CD4-positive, alpha-beta T cell treated with Interleukin-6 at 100 ng/mL for 8 hours (primary cell): ENCODE measurements around the gene VPS13D.
"Not testable (repeated sequence)": the region's sequence is repeated elsewhere in the genome, so short reads cannot be mapped to it uniquely, and the experiment has no call there.

Experiments used
- DNase-seq: peaks from one replicate; pipeline ENCODE4 v3.0.0-alpha.2; 2020; ENCODE audit warnings: mixed read lengths, low spot score

Gene VPS13D

DNA sequence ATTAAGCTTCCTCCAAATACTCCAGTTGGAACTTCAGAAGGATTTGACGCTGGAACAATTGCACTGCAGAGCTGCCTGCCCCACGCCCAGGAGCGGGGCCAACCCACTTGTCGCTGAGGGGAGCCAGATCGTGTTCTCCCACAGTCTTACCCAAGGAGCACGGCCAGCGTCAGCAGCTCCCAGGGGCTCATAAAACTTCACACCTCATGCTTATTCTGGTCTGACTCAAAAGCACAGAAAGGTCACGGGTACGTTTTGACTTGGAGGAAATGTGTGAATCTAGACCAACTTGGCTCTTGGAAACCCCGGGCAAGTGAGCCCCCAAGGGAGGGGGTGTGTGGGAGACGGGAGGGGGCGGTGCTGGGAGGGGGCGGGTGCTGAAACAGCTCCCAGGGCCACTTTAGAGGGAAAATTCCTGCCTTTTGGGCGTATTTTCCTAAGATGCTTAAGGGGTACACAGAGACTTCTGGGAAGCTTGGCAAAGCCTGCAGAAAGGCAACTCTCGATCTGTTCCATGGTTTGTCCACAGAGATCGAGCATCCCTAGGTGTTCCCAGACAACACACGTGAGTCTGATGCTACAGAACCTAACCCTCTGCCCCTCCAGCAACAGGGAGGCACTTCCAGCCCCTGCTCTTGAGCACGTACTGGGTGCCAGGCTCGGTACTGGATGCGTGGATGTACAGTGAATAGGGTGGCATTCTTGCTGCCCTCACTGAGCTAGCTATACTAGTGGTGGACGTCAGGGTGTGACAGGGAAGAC is 289.3 kb downstream of the VPS13D start:
- DNase-seq, result no peak

DNA sequence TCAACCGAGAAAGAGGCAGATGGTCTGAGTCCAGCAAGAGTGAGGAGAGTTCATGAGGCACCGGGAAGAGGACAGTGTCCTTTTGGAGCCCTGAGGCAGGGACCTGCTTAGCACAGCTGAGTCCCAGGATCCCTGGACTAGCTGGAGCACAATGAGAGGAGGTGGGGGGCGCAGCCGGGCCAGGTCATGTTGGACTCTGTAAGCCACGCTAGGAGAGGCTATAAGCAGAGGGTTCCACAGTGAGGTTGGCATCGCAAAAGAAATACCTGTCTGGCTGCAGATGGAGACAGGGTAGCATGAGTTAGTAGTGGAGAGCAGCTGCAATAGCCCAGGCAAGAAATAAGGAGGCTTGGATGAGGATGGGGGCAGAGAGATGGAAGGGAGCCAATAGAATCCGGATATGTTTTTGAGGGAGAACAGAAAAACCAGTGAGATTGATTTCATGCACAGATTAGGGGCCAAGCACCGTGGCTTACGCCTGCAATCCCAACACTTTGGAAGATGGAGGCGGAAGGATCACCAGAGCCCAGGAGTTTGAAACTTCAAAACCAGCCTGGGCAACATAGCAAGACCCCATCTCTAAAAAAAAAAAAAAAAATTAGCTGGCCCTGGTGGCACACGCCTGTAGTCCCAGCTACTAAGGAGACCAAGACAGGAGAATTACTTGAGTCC is 290.0 kb downstream of the VPS13D start:
- DNase-seq, result no peak

DNA sequence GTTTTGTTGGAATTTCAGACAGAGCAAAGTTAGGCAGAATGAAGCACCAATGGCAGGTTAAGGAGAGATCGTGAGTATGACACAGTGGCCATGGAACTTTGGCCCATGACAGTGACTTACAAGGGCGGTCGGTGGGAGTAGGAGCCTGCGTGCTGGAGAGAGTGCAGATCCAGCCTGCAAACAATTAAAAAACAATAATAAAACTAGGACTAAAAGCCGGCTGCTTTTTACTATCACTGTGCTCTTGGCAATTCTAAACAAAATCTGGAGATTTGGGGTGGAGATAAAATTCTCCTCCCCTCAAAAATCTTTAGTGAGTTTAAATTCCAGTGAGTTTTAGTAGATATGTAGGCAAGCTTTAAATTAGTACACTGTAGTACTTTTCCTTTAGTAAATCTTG is 291.3 kb downstream of the VPS13D start:
- DNase-seq, result no peak

DNA sequence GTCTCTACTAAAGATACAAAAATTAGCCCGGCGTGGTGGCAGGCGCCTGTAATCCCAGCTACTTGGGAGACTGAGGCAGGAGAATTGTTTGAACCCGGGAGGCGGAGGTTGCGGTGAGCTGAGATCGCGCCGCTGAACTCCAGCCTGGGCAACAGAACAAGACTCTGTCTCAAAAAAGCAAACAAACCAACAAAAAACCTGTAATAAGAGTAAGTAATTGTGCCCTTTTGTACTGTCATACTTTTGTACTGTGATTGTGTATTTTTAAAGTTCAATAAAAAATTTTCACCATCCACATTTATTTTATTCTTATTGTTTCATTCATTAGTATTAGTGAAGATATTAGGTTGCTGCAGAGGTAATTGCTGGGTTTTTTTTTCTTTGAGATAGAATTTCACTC is 292.9 kb downstream of the VPS13D start:
- DNase-seq, result not testable (repeated sequence)

DNA sequence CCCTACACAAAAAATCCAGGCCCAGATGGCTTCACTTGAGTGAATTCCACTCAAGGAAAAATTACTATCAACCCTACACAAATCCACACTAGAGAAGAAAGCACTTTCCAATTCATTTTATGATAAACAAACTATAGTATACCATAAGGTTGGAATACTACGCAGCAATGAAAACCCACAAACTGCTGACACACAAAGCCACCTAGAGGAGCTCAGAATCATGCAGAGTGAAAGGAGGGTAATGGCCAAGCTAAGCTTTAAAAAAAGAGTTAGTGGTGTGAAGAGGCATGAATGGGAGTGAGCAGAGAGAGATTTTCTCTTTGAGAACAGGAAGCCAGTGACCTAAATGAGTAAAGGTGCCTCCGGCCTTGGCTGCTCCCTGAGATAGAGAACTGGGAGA is 294.4 kb downstream of the VPS13D start:
- DNase-seq, result no peak

DNA sequence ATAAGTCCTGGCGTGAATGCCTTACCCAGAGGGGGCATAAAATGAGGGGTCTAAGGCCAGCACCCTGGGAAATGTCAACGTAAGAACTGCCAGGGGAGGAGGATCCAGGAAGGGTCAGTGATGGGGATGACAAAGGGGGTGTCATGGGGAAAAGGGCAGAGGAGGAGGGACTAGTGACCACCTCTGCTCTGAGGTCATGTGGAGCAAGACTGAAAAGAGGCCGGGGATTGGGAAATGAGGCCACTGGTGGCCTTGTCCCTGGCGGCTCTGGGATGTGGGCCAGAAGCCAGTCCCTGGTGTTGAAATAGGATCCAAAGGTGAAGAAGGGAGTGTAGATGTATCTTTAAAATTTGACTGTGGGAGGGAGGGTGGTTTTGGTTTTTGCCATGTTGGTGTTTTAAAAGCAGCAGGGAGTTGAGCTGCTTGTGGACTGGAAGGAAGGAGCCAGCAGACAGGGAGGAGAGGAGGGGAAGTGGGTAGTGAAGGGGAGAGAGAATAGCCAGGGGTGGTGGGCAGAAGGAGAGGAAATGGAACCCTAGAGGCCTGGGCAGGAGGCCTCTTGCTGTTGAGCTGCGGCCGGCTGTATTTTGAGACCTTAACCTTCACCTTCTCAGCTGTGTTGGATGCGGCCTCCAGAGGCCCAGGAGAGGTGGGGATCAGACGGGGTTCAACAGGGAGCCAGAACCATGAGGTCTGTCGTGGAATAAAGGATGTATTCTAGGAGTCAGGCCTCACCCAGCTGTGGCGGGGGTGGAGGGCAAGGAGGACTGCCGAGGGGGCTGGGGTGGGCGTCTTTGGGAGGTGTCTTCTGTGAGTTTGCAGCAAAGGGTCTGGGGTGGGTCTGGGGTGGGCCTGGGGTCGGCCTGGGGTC is 295.7 kb downstream of the VPS13D start:
- no peak for DNase-seq

DNA sequence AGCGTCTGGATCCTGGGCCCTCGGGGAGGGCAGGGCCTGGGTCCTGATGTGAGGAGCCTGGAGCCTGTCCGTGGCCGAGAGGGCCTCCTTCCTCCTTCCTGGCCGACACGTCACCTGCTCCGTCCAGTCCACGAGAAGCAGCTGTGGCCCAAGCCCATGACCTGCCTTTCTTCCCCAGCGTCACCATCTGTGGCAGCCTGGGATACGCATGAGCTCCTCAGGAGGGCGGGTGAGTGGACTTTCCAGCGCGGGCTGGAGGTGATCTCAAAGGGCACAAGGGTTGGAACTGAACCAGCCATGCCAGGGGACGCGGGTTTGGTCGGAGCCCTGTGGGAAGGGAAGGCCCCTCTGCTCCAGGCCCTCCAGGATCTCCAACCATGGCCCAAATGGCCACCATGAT is 297.7 kb downstream of the VPS13D start:
- DNase-seq, result no peak

DNA sequence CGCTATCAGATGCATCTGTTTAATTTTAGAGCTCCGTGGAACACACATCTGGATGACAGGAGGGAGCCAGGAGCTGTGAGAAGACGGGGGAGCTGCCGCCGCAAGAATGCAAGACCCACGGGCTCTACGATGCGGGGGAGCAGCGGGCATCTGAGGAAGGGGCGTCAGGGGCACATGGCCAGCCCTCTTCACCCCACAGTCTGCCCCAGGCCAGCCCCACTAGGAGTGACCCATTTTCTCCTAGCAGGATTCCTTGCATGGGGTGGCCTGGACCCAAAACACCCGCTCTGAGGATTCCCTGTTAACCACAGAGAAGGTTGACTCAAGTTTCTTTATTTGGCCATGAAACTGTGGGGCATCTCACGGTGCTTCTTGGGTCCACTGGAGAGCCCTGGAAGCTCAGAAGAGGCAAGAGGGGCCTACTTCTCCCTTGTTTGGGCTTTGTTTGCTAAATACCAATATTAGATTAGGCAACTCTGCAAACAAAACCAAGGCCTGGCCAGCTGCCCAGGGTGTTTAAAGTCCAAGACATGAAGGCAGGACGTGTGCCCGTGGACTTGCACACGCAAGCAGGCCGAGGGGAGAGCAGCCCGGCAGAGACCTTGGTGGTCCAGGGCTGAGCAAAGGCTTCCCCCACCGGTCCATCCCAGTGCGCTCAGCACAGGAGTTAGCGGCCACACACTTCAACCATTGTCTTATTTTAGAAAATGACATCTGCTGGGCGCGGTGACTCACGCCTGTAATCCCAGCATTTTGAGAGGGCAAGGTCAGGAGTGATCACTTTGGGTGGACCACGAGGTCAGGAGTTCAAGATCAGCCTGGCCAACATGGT is 298.4 kb downstream of the VPS13D start:
- DNase-seq, result no peak

DNA sequence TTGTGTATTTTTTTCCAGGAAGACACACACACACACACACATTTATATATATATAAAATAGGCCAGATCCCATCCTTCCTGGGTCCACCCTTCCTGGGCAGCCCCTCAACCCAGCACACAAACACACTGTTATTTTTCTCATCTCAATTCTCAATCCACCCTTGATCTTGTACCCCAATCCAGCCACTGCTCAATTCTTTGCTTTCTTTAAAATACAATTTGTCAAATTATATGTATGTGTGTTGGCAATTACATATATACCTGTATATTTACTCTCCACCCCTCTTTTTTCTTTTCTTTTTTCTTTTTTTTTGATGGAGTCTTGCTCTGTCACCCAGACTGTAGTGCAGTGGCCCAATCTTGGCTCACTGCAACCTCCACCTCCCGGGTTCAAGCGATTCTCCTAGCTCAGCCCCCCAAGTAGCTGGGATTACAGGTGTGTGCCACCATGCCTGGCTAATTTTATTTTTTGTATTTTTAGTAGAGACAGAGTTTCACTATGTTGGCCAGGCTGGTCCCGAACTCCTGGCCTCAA is 299.9 kb downstream of the VPS13D start:
- no peak for DNase-seq

DNA sequence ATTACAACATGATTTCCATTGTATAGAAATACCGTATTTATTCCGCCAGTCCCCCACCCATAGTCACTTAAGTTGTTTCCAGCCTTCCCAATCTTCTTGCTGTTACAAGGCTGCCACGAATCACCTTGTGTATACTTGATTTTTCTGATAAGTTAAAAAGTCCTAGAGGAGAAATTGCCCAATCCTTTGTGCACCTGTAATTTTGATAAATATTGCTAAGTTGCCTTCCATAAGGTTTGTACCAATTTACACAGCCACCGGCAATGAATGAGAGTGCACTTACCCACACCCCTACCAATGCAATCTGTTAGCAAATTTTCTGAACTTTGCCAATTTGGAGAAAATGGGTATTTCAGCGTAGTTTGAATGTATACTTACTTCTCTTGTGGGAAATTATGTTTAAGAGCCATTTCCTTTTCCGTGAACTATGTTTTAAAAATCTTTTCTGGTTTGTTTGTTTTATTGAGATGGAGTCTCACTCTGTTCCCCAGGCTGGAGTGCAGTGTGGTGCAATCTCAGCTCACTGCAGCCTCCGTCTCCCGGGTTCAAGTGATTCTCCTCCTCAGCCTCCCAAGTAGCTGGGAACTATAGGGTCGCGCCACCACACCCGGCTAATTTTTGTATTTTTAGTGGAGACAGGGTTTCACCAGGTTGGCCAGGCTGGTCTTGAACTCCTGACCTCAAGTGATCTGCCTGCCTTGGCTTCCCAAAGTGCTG is 300.8 kb downstream of the VPS13D start:
- DNase-seq, result no peak

DNA sequence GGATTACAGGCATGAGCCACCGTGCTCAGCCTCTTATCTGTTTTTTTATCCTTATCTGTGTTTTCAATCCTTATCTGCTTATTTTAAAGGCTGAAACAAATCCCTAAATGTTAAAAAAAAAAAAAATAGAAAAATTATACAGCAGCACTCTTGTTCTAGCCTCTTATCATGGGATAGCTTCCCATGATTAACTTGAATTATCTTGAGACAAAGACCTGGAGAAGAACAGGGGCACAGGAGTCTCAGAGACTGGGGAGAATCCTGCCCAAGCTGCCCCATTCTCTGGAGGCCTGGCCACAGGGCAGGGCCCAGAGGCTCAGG is 301.3 kb downstream of the VPS13D start:
- DNase-seq, result no peak

DNA sequence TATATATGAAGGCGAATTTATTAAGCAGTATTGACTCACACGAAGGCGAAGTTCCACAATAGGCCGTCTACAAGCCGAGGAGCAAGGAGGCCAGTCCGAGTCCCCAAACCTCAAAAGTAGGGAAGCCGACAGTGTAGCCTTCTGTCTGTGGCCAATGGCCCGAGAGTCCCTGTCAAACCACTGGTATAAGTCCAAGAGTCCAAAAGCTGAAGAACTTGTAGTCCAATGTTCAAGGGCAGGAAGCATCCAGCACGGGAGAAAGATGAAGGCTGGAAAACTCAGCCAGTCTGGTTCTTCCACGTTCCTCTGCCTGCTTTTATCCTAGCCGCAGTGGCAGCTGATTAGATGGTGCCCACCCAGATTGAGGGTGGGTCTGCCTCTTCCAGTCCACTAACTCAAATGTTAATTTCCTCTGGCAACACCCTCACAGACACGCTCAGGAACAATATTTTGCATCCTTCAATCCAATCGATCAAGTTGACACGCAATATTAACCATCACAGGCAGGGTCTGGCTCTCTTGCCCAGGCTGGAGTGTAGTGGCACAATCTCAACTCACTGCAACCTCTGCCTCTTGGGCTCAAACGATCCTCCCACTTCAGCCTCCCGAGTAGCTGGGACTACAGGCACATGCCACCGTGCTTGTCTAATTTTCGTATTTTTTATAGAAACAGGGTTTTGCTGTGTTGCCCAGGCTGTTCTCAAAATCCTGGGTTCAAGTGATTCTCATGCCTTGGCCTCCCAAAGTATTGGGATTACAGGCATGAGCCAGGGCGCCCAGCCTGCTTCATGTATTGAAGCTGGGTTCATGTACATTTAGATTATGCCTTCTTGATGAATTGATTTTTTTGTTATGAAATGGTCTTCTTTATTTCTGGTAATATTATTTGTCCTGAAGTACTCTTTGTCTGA is 302.8 kb downstream of the VPS13D start:
- DNase-seq, result no peak

DNA sequence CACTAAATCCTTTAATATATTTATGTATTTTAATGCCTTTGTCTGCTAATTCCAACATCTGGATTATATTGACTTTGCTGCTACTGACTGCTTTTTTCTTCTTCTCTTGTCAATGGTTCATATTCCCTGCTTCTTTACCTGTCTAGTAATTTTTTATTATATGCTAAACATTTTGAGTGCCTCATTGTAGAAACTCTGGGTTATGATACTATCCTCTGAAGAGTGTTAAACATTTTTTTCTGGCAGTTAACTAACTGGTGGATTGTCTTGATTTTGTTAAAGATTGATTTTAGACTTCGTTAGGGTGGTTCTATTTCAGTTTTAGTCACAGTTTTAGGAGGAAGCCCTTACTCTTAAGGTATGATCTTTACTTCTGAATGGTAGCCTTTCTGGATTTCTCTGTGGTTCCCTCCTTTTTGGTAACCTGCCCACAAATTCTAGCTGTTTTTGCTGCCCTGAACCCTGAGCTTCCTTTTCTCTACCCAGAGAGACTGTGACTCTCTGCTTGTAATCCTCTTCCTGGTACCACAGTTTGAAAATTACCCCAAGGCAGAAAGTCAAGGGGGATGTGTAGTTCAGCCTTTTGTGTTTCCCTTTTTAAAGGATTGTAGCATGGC is 306.3 kb downstream of the VPS13D start:
- DNase-seq, result no peak

DNA sequence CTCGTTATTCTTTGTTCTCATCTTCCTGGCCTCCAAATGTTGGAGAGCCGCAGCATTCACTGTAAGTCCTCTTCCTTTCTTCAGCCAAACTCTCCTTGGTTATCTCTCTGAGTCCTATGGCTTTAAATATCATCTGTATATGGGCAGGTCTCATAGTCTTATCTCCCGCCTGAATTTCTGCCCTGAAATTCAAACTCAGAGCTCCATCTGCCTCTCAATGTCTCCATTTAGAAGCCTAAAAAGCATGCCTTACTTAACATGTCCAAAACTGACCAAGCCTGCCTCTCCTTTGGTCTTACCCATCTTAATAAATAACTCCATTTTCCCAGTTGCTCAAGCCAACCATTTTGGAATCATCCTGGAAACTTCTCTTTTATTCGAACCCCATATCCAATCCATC is 307.5 kb downstream of the VPS13D start:
- no peak for DNase-seq

DNA sequence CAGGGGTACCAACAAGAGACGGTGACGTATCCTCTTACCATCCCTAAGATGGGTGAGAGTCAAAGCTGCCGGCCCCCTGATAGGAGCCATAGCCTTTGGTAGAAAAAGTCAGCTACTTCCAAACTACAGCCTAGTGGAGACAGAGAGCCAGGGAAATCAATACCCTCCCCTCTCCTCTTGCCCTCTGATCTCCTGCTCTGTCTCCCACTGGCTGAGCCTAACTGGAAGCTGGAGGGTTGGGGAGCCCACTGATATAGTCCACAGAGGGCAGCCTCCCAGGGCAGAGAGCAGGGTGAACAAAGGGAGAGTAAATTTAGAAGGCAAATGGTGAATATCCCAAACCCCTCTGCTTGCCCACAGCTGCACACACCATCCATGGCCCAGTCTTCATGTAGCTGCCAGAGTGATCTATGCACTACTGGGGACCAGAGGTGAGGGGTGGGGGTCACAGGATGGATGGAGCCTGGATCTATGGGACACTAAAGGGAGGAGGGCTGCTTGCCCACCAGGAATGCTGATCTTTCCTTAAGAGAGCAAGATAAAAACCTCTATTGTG is 308.2 kb downstream of the VPS13D start:
- no peak for DNase-seq

DNA sequence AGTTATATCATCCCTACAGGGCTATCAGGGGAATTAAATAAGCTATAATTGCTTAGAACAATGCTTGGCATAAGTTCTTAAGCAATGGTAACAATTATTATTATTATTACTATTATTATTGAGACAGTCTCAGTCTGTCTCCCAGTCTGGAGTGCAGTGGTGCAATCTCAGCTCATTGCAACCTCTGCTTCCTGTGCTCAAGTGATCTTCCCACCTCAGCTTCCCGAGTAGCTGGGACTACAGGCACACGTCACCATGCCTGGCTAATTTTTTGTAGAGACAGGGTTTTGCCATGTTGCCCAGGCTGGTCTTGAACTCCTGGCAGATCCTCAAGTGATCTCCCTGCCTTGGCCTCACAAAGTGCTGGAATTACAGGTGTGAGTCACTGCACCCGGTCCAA is 308.7 kb downstream of the VPS13D start:
- DNase-seq, result not testable (repeated sequence)

DNA sequence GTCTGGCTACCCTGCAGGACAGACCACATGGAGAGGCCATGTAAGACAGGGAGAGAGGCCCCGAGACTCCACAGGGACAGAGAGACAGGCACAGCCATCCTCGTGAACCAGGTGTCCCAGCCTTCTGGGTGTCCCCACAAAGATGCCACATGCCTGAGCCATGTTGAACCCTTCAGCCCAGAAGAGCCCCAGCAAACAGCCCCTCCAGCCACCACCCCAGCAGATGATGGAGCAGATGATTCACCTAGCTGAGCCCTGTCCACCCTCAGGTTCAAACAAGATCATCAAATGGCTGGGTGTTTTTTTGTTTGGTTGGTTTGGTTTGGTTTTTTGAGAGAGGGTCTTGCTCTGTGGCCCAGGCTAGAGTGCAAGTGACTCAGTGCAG is 309.5 kb downstream of the VPS13D start:
- no peak for DNase-seq

DNA sequence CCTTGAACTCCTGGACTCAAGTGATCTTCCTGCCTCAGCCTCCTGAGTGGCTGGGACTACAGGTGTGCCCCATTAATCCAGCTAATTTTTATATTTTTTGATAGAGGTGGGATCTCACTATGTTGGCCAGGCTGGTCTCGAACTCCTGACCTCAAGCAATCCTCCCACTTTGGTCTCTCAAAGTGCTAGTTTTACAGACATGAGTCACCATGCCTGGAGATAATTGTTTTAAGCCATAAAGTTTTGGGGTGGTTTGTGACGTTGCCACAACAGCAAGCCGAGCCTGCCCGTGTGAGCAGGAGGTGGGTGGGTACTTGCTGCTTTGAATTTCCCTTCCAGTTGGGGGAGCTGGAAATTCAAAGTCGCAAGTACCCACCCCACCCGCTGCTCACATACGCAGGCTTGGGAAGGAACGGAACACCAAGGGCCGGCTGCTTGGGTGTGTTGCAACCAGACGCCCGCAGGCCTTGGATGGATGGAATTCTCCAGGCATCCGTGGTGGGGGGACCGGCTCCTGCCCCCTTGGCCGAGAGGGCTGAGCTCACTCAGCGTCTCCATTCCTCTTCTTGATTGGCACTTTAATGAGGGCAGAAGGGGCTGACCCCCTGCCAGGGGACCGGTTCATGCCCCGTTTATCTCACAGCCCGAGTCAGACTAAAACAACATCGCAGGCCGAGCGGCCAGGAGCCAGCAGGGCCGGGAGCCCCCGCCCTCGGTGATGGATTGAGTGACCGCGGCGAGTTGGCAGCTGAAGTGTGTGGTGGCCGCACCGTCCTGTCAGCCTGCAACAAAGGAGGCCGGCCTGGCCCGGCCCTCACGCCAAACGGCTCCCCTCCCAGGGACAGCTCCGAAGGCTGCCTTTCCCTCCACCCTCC is 310.1 kb downstream of the VPS13D start:
- no peak for DNase-seq
